Lower lobe of right lung (tissue), 2 donors: ENCODE data around the gene SHD. TPM values are rescaled to one million over a fixed set of nuclear protein-coding genes. Genes with fewer than 3 reads are reported as not detected.
A peak's percentile ranks its signal among the peaks of the same experiment; 100 is the strongest.
"Not testable (repeated sequence)": the region's sequence is repeated elsewhere in the genome, so short reads cannot be mapped to it uniquely, and the experiment has no call there.

Source experiments
- ATAC-seq, 2 donors: fragments of 200-7000 bp; cut with Tn5 transposase; one replicate each; pipeline ENCODE4 v1.9.1; 2020 to 2022; ENCODE audit warnings: mild to moderate bottlenecking in 2 of 2, moderate library complexity in 2 of 2
- DNase-seq: peaks from one replicate; pipeline ENCODE4 v3.0.0-alpha.2; 2020
- H3K27ac ChIP-seq: fragments of 200-600 bp; one replicate; pipeline ENCODE4 v1.8.0; 2022
- H3K27me3 ChIP-seq: fragments of 200-600 bp; one replicate; pipeline ENCODE4 v1.8.0; 2022; ENCODE audit warnings: low read depth
- H3K36me3 ChIP-seq: fragments of 200-600 bp; one replicate; pipeline ENCODE4 v1.8.0; 2022; ENCODE audit warnings: mild to moderate bottlenecking
- H3K4me1 ChIP-seq: fragments of 200-600 bp; one replicate; pipeline ENCODE4 v1.8.0; 2022
- H3K4me3 ChIP-seq: fragments of 200-600 bp; one replicate; pipeline ENCODE4 v1.8.0; 2022; ENCODE audit warnings: mild to moderate bottlenecking
- H3K9me3 ChIP-seq: fragments of 200-600 bp; one replicate; pipeline ENCODE4 v1.8.0; 2022
- intact Hi-C: fragments of 100-400 bp; cut with DNase I; formaldehyde crosslinking; loops from one replicate; pipeline ENCODE4 v1.11.0; 2022
- total RNA-seq: library from RNA; stranded (reverse); fragmentation: NEBNext Ultra II Directional; extraction: Animal tissue kit (Norgen Biotek cat#: 25700); gene quantifications from one replicate; pipeline ENCODE4 v1.2.1, GENCODE V29; 2021
- TF ChIP-seq, protein P1 (sequence below): fragments of 200-600 bp; IDR thresholded peaks from one replicate; pipeline ENCODE4 v1.8.0; 2022; ENCODE audit warnings: antibody characterized with exemption, mild to moderate bottlenecking
- donor health status: DM: no; HTN: yes; CAD: no; lungs with severe emphysema.

Gene SHD
- total RNA-seq, 1 donor from 2014 or later = not detected

DNA sequence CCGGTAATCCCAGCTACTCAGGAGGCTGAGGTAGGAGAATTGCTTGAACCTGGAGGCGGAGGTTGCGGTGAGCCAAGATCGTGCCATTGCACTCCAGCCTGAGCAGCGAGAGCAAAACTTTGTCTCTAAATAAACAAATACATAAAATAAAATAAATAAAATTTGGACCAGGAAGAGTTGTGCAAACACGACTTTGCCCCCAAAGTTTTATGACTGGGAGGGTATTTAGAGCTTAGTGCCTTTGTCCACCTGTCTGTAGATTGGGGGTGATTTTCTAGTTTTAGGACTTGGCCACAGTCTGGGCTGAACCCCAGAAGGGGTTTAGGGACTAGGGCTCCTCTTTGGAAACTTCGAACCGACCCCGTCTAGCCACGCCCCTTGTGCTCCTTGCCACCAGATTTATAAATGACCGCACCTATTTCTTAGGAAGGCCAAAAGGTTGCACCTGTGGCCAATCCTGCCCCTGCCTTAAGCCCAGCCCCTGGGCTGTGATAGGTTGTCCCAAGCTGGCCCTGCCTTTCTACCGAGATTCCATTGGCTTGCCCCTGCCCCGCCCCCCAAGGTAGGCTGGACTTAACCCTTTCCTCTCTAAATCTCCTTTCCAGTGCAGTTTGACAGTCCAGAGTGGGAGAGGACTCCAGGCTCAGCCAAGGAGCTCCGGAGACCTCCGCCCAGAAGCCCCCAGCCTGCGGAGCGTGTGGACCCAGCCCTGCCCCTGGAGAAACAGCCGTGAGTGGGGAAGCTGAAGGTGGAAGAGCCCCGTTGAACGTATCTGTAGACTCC is 5.3 kb downstream of the SHD start:
- intact Hi-C loops = no loop called here
- H3K9me3 ChIP-seq = no peaks in the 10 kb centered on the region
- no peak for DNase-seq
- H3K4me1 ChIP-seq = peaks cover 4% of the 10 kb centered on the region
- peak in 1 of 2 donors; percentile 31 for ATAC-seq
- TF ChIP-seq, protein P1, sequence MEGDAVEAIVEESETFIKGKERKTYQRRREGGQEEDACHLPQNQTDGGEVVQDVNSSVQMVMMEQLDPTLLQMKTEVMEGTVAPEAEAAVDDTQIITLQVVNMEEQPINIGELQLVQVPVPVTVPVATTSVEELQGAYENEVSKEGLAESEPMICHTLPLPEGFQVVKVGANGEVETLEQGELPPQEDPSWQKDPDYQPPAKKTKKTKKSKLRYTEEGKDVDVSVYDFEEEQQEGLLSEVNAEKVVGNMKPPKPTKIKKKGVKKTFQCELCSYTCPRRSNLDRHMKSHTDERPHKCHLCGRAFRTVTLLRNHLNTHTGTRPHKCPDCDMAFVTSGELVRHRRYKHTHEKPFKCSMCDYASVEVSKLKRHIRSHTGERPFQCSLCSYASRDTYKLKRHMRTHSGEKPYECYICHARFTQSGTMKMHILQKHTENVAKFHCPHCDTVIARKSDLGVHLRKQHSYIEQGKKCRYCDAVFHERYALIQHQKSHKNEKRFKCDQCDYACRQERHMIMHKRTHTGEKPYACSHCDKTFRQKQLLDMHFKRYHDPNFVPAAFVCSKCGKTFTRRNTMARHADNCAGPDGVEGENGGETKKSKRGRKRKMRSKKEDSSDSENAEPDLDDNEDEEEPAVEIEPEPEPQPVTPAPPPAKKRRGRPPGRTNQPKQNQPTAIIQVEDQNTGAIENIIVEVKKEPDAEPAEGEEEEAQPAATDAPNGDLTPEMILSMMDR = no peak
- no peak overlapping the region for H3K4me3 ChIP-seq
- H3K36me3 ChIP-seq = no peaks in the 10 kb centered on the region
- no peak overlapping the region for H3K27ac ChIP-seq
- peaks cover 48% of the 10 kb centered on the region for H3K27me3 ChIP-seq

DNA sequence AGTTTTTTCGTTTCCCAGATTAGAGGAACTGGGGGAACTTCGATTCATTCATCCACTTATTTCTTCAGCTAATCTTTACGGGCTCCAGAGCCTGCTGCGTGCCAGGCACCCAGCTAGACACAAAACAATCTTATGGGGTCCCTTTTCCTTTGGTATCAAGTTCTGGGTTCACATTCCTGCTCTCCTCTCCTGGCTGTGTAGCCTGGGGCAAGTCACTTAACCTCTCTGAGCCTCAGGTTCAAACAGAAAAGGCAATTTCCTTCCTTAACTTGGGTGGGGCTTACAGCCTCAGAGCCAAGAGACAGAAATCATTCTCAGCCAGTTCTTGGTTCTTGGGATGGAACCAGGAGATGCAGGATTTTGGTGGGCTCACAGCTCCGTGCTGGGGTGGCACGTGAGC is 5.9 kb downstream of the SHD start:
- Histone ChIP-seq H3K27me3 (peaks cover 42% of the 10 kb centered on the region), H3K4me1 (no peaks in the 10 kb centered on the region), H3K4me3 (no peak overlapping the region), H3K27ac (no peak overlapping the region), H3K9me3 (no peaks in the 10 kb centered on the region), H3K36me3 (no peaks in the 10 kb centered on the region)
- ATAC-seq (no peak), DNase-seq (no peak)
- TF ChIP-seq, protein P1 = no peak
- intact Hi-C loops = no loop called here

DNA sequence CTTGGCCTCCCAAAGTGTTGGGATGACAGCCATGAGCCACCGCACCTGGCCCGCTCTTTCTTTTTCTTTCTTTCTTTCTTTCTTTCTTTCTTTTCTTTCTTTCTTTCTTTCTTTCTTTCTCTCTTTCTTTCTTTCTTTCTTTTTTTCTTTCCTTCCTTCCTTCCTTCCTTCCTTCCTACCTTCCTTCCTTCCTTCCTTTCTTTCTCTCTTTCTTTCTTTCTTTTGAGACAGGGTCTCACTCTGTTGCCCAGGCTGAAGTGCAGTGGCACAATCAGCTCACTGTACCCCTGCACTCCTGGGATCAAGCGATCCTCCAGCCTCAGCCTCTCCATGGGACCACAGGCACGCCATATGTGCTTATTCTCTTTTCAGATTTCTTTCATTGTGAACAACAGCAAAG is 7.1 kb downstream of the SHD start:
- intact Hi-C loops, ATAC-seq, H3K36me3 ChIP-seq: not testable (repeated sequence)

DNA sequence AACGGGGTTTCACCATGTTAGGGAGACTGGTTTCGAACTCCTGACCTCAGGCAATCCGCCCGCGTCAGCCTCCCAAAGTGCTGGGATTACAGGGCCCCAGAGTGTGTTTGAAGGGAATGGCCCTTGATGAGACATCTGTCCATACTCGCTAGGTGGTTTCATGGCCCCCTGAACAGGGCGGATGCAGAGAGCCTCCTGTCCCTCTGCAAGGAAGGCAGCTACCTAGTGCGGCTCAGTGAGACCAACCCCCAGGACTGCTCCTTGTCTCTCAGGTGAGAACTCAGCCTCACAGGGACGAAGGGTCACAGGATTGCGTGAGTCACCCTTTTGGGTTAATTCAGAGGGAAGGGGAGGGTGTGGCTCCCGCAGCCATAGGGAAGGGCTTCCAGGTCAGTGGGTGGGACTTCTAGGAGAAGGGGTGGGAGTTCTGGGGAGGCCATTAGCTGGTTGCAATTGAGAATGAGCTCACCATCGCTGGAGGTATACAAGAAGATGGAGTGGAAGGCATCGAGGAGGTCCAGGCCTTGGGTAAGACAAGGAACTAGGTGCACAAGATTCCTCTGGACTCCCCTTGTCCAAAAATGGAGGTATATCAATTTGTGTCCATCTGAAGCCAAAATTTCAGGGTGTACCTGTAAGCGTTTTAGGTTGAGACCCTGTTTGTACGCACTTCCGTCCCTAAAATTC is 9.2 kb downstream of the SHD start:
- Histone ChIP-seq H3K36me3 (no peaks in the 10 kb centered on the region), H3K27me3 (peaks cover 15% of the 10 kb centered on the region), H3K27ac (no peak overlapping the region), H3K9me3 (no peaks in the 10 kb centered on the region), H3K4me3 (no peak overlapping the region), H3K4me1 (no peaks in the 10 kb centered on the region)
- DNase-seq (no peak), ATAC-seq (no peak)
- intact Hi-C loops = no loop called here
- TF ChIP-seq, protein P1 = no peak

More for the DNA sequence above, 7.1 kb downstream of the SHD start:
- not testable (repeated sequence) for H3K4me3 ChIP-seq, H3K9me3 ChIP-seq, H3K4me1 ChIP-seq, H3K27ac ChIP-seq, DNase-seq
- peaks cover 35% of the 10 kb centered on the region for H3K27me3 ChIP-seq

DNA sequence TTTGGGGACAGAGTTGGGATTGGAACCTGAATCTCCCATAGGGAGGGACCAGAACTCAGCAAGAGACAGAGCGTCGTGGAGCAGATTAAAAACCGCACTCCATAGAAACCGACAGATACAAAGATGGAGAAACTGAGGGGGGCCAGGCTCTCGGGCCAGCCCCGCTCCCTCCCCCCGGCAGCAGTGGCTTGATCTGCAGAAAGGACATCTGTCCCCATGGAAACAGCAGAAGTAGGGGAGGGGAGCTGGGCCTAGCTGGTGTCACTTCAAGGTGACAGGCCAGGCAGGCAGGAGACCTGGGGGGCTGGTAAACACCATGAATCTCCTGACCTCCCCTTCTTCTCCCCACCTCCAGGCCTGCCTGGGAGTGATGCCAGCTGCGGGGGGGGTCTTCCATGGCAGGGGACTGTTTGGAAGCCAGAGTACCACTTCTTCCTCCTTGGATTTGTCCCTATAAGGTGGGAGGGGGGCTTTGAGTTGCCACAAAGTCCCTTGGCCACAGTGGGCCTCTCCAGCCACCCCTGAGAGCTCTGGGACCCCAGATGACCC is 12.2 kb downstream of the SHD start:
- intact Hi-C loops = no loop called here
- no peak for DNase-seq
- TF ChIP-seq, protein P1 = no peak
- ATAC-seq = no peak
- H3K27me3 ChIP-seq = peaks cover 26% of the 10 kb centered on the region
- no peaks in the 10 kb centered on the region for H3K9me3 ChIP-seq
- no peak overlapping the region for H3K4me3 ChIP-seq
- no peak overlapping the region for H3K27ac ChIP-seq
- no peaks in the 10 kb centered on the region for H3K4me1 ChIP-seq
- H3K36me3 ChIP-seq = no peaks in the 10 kb centered on the region

DNA sequence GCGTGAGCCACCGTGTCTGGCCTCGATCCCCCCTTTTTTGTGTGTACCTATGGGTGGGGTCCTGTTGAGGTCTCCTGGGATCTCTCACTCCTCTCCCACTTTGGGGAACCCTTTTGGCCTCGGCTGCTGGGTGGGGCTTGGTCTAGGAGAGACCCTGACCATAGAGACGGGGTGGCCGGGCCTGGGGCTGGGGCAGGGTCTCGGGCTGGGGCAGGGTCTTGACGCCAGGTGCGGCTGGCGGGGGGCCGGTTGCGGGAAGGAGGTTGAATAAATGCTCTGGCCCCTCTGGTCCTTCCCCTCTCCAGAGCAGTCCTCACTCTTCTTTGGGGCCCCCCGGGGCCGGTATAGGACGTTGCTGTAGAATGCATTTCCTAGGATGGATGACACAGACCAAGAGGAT is 13.4 kb downstream of the SHD start:
- H3K4me3 ChIP-seq = no peak overlapping the region
- H3K27ac ChIP-seq = no peak overlapping the region
- no peaks in the 10 kb centered on the region for H3K36me3 ChIP-seq
- peaks cover 34% of the 10 kb centered on the region for H3K27me3 ChIP-seq
- DNase-seq (no peak), ATAC-seq (peak in 1 of 2 donors; percentile 23)
- TF ChIP-seq, protein P1 = no peak
- no peaks in the 10 kb centered on the region for H3K9me3 ChIP-seq
- no peaks in the 10 kb centered on the region for H3K4me1 ChIP-seq
- intact Hi-C loops = no loop called here
